Esophagus (tissue), 2 donors: ENCODE results near the gene SUN2. TPM values are rescaled to one million over a fixed set of nuclear protein-coding genes. Genes with fewer than 3 reads are reported as not detected.

Experiments
- H3K27ac ChIP-seq, 2 donors: one replicate each; pipeline ENCODE4 v1.5.1; 2013; ENCODE audit warnings: low read depth in 2 of 2, mild to moderate bottlenecking in 2 of 2, inconsistent platforms in 1 of 2, low read length in 1 of 2, moderate library complexity in 1 of 2
- H3K27me3 ChIP-seq, 2 donors: one replicate each; pipeline ENCODE4 v1.6.1; 2013; ENCODE audit warnings: low read length in 2 of 2, control low read depth in 1 of 2, mild to moderate bottlenecking in 1 of 2; ENCODE audit not compliant: insufficient read depth in 2 of 2, control insufficient read depth in 1 of 2
- H3K36me3 ChIP-seq, 2 donors: one replicate each; pipeline ENCODE4 v1.6.1; 2013; ENCODE audit warnings: low read length in 1 of 2; ENCODE audit not compliant: control insufficient read depth in 2 of 2, insufficient read depth in 2 of 2
- H3K4me1 ChIP-seq, 2 donors: one replicate each; pipeline ENCODE4 v1.6.1; 2013; ENCODE audit warnings: low read length in 1 of 2; ENCODE audit not compliant: control insufficient read depth in 2 of 2, insufficient read depth in 2 of 2
- H3K4me3 ChIP-seq, 2 donors: one replicate each; pipeline ENCODE4 v1.5.1; 2013; ENCODE audit warnings: low read length in 2 of 2, mild to moderate bottlenecking in 2 of 2, low read depth in 1 of 2, moderate library complexity in 1 of 2
- H3K9me3 ChIP-seq, 2 donors: one replicate each; pipeline ENCODE4 v1.6.1; 2013; ENCODE audit warnings: mild to moderate bottlenecking in 2 of 2, low read depth in 1 of 2, low read length in 1 of 2, moderate library complexity in 1 of 2; ENCODE audit not compliant: control insufficient read depth in 2 of 2, insufficient read depth in 1 of 2
- WGBS, 2 donors: extraction: QIAGEN DNeasy Blood & Tissue Kit; methylation state at CpG; one replicate each; pipeline ENCODE4 v1.1.7; 2013; 5-methylcytosine and 5-hydroxymethylcytosine counted together
- polyA plus RNA-seq, 2 donors: library from polyadenylated mRNA; stranded (reverse); fragments of 200-250 nt; gene quantifications; one replicate each; pipeline ENCODE4 v1.2.3, GENCODE V29; 2013
- donor health status: healthy with polysubstance abuse.
- donor health status: Bipolar disorder and iron deficiency.

SUN2 gene
- polyA plus RNA-seq, 2 donors, result 61.7 to 70.1 TPM

- H3K27me3 ChIP-seq, result no peaks in the 10 kb centered on the region
- H3K27ac ChIP-seq, result no peak overlapping the region
- no peaks in the 10 kb centered on the region for H3K36me3 ChIP-seq
- no peak overlapping the region for H3K4me3 ChIP-seq
- 91 to 94% methylated on average over 11 of the region's 11 CpGs for WGBS, 2 donors
- no peaks in the 10 kb centered on the region for H3K9me3 ChIP-seq
- H3K4me1 ChIP-seq, result peaks cover 0 to 3% of the 10 kb centered on the region in 2 donors
Measured at GRCh38 chr22:38768036-38768435, 12.2 kb upstream of the SUN2 start.

GRCh38 chr22:38767313-38767712 lies 11.5 kb upstream of the SUN2 start:
- WGBS, 2 donors, result 71 to 81% methylated on average over 9 of the region's 9 CpGs
- Histone ChIP-seq H3K27ac (no peak overlapping the region), H3K4me3 (no peak overlapping the region), H3K36me3 (no peaks in the 10 kb centered on the region), H3K27me3 (no peaks in the 10 kb centered on the region), H3K4me1 (peaks cover 0 to 3% of the 10 kb centered on the region in 2 donors), H3K9me3 (no peaks in the 10 kb centered on the region)

- Histone ChIP-seq H3K9me3 (no peaks in the 10 kb centered on the region), H3K36me3 (no peaks in the 10 kb centered on the region), H3K27ac (no peak overlapping the region), H3K4me3 (no peak overlapping the region), H3K27me3 (no peaks in the 10 kb centered on the region), H3K4me1 (peaks cover 0 to 3% of the 10 kb centered on the region in 2 donors)
- 39 to 50% methylated on average over 14 of the region's 14 CpGs for WGBS, 2 donors
Measured at GRCh38 chr22:38766076-38766777, 10.4 kb upstream of the SUN2 start.

- Histone ChIP-seq H3K9me3 (no peaks in the 10 kb centered on the region), H3K27ac (no peak overlapping the region), H3K36me3 (no peaks in the 10 kb centered on the region), H3K27me3 (no peaks in the 10 kb centered on the region), H3K4me3 (no peak overlapping the region), H3K4me1 (peaks cover 0 to 3% of the 10 kb centered on the region in 2 donors)
- WGBS, 2 donors, result 72 to 79% methylated on average over 10 to 11 of the region's 11 CpGs
Measured at GRCh38 chr22:38762551-38762983, 6.8 kb upstream of the SUN2 start.

GRCh38 chr22:38761202-38762162 lies 5.7 kb upstream of the SUN2 start:
- H3K9me3 ChIP-seq, result no peaks in the 10 kb centered on the region
- WGBS, 2 donors, result 70 to 79% methylated on average over 20 of the region's 20 CpGs

GRCh38 chr22:38760477-38761201 lies 4.8 kb upstream of the SUN2 start:
- peaks cover 0 to 3% of the 10 kb centered on the region in 2 donors for H3K4me1 ChIP-seq
- H3K9me3 ChIP-seq, result no peaks in the 10 kb centered on the region
- no peak overlapping the region for H3K27ac ChIP-seq
- no peaks in the 10 kb centered on the region for H3K36me3 ChIP-seq
- no peak overlapping the region for H3K4me3 ChIP-seq
- 84 to 86% methylated on average over 12 of the region's 12 CpGs for WGBS, 2 donors
- no peaks in the 10 kb centered on the region for H3K27me3 ChIP-seq

More at GRCh38 chr22:38761202-38762162, 5.7 kb upstream of the SUN2 start:
- H3K27me3 ChIP-seq, result no peaks in the 10 kb centered on the region
- H3K4me3 ChIP-seq, result no peak overlapping the region
- H3K27ac ChIP-seq, result no peak overlapping the region
- peaks cover 0 to 3% of the 10 kb centered on the region in 2 donors for H3K4me1 ChIP-seq
- no peaks in the 10 kb centered on the region for H3K36me3 ChIP-seq

- no peaks in the 10 kb centered on the region for H3K27me3 ChIP-seq
- 84% methylated on average over 7 of the region's 7 CpGs for WGBS, 2 donors
- H3K4me1 ChIP-seq, result no peaks in the 10 kb centered on the region
- no peak overlapping the region for H3K4me3 ChIP-seq
- H3K27ac ChIP-seq, result no peak overlapping the region
- H3K9me3 ChIP-seq, result no peaks in the 10 kb centered on the region
- H3K36me3 ChIP-seq, result no peaks in the 10 kb centered on the region
Measured at GRCh38 chr22:38759005-38759404, 3.2 kb upstream of the SUN2 start.

- Histone ChIP-seq H3K27ac (no peak overlapping the region), H3K36me3 (no peaks in the 10 kb centered on the region), H3K9me3 (no peaks in the 10 kb centered on the region), H3K27me3 (no peaks in the 10 kb centered on the region), H3K4me1 (peaks cover 0 to 3% of the 10 kb centered on the region in 2 donors), H3K4me3 (no peak overlapping the region)
- 68 to 69% methylated on average over 16 of the region's 16 CpGs for WGBS, 2 donors
Measured at GRCh38 chr22:38758276-38758945, 2.6 kb upstream of the SUN2 start.

- Histone ChIP-seq H3K27me3 (no peaks in the 10 kb centered on the region), H3K27ac (no peak overlapping the region), H3K36me3 (peaks cover 0 to 6% of the 10 kb centered on the region in 2 donors), H3K9me3 (no peaks in the 10 kb centered on the region), H3K4me1 (peaks cover 0 to 6% of the 10 kb centered on the region in 2 donors), H3K4me3 (no peak overlapping the region)
- WGBS, 2 donors, result 69 to 78% methylated on average over 4 of the region's 4 CpGs
Measured at GRCh38 chr22:38757464-38757757, 1.6 kb upstream of the SUN2 start.
